Fibroblast of mammary gland (primary cell): ENCODE data around the gene CHRNA4.

Experiments used
- DNase-seq: peaks from one replicate; pipeline ENCODE4 v3.0.0-alpha.2; 2010; ENCODE audit warnings: low read depth
- H3K4me3 ChIP-seq: 2 replicates; pipeline ENCODE4 v1.5.1; 2011; ENCODE audit warnings: low read depth, mild to moderate bottlenecking, low read length, moderate library complexity; ENCODE audit not compliant: control insufficient read depth
- TF ChIP-seq, protein P1 (sequence below): conservative IDR thresholded peaks from 2 replicates; pipeline ENCODE4 v1.5.1; 2011; ENCODE audit warnings: low read depth, low read length, inconsistent platforms; ENCODE audit not compliant: control insufficient read depth, insufficient read depth

The CHRNA4 gene

GRCh38 chr20:63360850-63361518 lies at the start of gene CHRNA4:
CHRNA4 (minus strand) TSS chr20:63361349; CDS start chr20:63361165, 184 bp downstream.
- no peak within 1 kb of the TSS for H3K4me3 ChIP-seq
- TF ChIP-seq, protein P1, sequence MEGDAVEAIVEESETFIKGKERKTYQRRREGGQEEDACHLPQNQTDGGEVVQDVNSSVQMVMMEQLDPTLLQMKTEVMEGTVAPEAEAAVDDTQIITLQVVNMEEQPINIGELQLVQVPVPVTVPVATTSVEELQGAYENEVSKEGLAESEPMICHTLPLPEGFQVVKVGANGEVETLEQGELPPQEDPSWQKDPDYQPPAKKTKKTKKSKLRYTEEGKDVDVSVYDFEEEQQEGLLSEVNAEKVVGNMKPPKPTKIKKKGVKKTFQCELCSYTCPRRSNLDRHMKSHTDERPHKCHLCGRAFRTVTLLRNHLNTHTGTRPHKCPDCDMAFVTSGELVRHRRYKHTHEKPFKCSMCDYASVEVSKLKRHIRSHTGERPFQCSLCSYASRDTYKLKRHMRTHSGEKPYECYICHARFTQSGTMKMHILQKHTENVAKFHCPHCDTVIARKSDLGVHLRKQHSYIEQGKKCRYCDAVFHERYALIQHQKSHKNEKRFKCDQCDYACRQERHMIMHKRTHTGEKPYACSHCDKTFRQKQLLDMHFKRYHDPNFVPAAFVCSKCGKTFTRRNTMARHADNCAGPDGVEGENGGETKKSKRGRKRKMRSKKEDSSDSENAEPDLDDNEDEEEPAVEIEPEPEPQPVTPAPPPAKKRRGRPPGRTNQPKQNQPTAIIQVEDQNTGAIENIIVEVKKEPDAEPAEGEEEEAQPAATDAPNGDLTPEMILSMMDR: no peak
- no peak for DNase-seq

GRCh38 chr20:63409834-63410435 lies 48.8 kb upstream of the CHRNA4 start:
- DNase-seq: no peak
- TF ChIP-seq, protein P1: no peak
- no peak overlapping the region for H3K4me3 ChIP-seq

DNA sequence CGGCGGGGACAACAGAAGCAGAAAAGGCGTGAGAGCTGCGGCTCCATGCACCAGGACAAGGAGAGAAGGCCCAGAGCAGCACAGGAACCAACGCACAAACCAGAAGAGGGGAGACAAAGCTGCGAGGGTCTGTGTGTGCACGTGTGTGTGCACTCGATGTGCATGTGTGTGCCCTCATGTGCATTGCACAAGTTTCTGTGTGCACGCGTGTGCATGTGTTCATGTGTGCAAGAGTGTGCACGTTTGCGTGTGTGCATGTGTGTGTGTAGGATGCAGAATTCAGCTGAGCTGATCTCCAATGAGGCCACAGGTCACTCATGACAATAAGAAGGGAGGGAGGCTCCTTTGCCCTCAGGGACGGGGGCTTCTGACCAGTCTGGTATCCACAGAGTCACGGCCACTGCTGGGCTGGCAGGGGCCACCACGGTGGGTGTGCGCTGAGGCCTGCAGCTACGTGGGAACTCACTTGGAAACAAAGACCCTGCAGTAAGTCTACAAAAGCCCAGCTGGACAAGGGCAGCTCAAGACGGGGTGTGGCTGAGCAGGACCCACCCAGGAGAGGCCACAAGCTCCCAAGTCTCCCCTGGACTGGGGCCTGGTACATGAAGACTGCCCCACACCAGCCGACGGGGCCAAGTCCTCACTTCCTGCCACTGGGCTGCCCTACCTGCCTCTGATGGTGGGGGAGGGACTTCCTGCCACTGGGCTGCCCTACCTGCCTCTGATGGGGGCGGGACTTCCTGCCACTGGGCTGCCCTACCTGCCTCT lies 48.1 kb upstream of the CHRNA4 start:
- DNase-seq: no peak
- H3K4me3 ChIP-seq: no peak overlapping the region
- TF ChIP-seq, protein P1: no peak

- DNase-seq: no peak
- H3K4me3 ChIP-seq: no peak overlapping the region
- TF ChIP-seq, protein P1: no peak
These were observed 47.5 kb upstream of the CHRNA4 start for GRCh38 chr20:63408684-63409046.

DNA sequence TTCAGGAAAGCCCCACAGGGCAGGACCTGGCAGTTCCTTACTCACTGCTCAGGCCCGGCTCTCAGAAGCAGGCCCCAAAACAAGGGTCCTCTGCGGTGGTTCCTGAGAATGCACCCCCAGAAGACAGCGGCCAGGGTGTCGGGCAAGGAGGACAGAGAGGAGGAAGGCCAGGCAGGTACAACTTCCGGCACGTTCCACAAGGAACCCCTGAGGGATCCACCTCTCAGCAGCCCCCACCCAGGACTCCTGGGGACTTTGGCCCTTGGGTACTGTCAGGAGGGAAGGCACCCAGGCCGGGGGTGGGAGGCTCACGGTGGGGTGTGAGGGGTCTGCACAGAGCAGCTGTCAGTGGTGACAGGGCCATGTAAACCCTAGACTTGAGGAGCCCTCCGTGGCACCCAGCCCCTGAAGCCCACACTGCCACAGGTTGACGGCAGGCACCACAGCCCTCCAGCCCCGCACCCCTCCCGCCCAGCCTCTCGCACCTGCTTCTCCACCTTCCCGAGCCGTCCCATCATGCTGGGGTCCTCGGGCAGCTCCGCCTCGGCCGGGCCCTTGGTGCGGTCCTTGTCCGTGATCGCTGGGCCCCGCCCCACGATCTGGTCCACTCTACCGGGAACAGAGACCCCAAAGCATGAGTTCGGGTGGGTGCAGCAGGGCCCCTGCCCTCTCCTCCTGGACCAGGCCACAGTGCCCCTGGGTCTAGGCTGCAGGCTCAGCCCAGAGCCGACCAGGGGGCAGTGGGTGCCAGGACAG lies 47.0 kb upstream of the CHRNA4 start:
- TF ChIP-seq, protein P1: no peak
- no peak overlapping the region for H3K4me3 ChIP-seq
- no peak for DNase-seq

DNA sequence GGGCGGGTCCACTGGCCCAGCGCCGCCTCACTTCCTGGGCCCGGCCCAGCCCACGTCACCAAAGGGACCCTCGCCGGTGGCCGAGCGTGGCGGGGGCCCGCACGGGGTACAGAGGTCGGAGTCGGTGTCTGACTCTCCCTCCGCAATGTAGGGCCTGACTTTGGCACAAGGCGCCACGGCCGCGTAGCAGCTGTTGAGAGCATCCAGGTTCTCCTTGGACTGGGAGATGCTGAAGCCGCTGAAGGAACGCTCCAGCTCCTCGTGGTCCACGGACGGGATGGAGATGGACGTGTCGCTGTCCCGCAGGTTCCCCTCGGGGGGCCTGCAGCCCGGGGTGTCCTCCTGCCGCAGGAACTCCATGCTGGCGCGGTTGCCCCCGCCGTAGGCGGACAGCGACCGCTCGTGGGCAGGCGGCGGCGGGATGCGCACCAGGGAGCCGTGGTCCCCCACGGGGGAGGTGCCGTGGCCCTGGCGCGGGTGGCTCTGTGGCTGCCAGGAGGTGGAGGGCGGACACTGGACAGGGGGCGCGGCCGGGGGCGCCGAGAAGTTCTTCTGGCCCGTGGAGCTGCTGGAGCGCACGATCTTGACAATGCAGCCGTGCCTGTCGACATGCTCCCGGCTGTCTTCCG lies 45.6 kb upstream of the CHRNA4 start:
- TF ChIP-seq, protein P1: no peak
- no peak for DNase-seq
- no peak overlapping the region for H3K4me3 ChIP-seq
